ENCODE results near the gene DCLK1.

DCLK1 gene

DNA sequence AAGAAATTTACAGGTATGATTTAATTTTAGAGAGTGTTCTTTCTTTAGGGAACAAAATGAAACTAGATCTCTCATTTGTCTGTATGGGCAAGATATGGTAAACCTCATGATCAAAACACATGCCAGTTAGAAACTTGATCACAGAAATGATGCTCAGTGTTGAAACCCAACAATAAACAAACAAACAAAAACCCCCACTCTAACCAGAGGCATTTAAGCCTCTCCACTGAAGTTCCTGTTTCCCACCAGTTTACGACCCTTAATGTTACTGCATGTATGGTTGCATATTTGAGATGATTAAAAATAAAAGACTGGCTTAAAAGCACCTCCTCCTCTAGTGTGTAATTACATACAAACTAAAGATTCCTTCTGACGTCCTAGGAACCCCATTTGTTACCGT, 361.4 kb downstream of the DCLK1 start:
- Histone ChIP-seq H3K36me3 (no peaks in the 10 kb centered on the region), H4K20me1 (no peaks in the 10 kb centered on the region), H3K27me3 (no peaks in the 10 kb centered on the region), H3K4me3 (no peak overlapping the region), H3K4me1 (no peaks in the 10 kb centered on the region), H3K4me2 (no peak overlapping the region), H3K9me3 (no peaks in the 10 kb centered on the region), H3K9ac (no peak overlapping the region), H3K27ac (no peak overlapping the region)
- TF ChIP-seq Cebpa-rat (IDR thresholded peaks at IDR 0.05) = no peak

DNA sequence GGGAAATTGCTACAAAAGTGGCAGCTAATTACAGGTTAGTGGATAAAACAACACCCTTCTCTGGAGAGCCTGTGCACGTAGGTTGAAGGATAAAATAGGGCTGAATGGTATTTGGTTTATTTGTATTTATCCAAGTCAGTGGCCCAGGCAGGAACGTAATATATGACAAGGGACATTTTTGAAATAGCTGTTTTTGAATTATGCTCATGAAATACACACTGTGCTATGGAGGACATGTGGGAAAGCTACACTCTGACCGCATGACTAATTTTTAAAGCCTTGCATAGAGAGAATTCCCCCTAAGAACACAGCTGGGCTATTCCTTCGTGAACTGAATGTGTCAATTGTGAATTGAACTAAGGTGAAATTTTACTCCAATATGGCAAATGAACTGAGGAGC, 362.6 kb downstream of the DCLK1 start:
- H3K9me3 ChIP-seq = no peaks in the 10 kb centered on the region
- H4K20me1 ChIP-seq = no peaks in the 10 kb centered on the region
- no peak overlapping the region for H3K9ac ChIP-seq
- TF ChIP-seq Cebpa-rat (IDR thresholded peaks at IDR 0.05) = no peak
- H3K4me2 ChIP-seq = no peak overlapping the region
- H3K4me3 ChIP-seq = no peak overlapping the region
- no peaks in the 10 kb centered on the region for H3K27me3 ChIP-seq
- H3K4me1 ChIP-seq = no peaks in the 10 kb centered on the region
- H3K27ac ChIP-seq = no peak overlapping the region
- H3K36me3 ChIP-seq = no peaks in the 10 kb centered on the region

DNA sequence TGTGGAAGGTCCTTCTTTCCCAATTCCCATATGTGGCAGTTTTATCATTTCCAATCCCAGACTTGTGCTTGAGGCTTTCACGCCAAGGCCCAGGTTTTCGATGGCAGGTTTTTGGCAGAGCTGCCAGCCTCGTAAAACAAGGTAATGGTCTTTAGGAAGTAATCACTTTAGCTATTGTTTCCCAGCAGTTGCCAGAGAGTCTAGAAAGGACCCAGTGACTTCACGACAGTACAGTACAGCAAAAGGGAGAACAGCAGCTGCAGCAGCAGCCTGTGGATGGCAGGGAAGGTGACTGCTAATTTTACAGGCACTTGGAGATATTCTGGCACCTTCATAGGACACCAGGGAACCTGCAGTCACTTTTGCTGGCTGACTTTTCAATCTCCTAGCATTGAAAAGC, 363.1 kb downstream of the DCLK1 start:
- H3K9ac ChIP-seq = no peak overlapping the region
- no peak overlapping the region for H3K4me3 ChIP-seq
- H3K27me3 ChIP-seq = no peaks in the 10 kb centered on the region
- TF ChIP-seq Cebpa-rat (IDR thresholded peaks at IDR 0.05) = no peak
- no peak overlapping the region for H3K27ac ChIP-seq
- H3K36me3 ChIP-seq = no peaks in the 10 kb centered on the region
- no peak overlapping the region for H3K4me2 ChIP-seq
- no peaks in the 10 kb centered on the region for H4K20me1 ChIP-seq
- H3K9me3 ChIP-seq = no peaks in the 10 kb centered on the region
- H3K4me1 ChIP-seq = no peaks in the 10 kb centered on the region

DNA sequence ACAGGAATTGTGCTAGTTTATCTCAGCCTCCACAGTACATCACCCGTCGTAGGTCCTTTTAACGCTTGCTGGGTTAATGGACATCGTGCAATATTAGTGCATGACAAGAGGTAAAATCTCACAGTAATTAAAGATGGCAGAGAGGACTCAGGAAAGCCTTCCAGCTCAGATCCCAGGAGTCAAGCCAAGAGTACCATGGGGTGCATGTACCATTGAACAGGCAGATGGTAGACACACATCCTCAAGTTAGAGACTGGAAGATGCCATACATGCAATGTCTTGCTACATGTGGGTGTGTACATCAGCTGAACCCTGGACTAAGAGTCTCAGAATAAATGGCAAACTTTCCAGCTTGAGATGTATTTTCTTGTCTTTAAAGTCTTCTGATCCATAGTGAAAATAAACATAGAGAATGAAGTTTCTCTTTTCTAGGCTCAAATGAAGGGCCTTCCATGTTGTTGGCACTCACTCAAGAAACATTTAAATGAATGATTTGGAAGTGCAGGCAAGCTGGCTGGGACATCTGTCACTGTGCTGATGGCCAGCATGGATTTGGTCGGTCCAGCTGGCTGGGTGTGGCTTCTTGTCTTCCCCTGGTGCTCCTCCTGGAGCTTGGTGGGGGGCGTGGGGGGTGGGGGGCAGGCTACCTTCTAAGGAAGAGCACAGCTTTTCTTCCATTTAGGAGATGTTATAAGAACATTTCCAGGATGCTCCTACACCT, 363.8 kb downstream of the DCLK1 start:
- Histone ChIP-seq H3K27ac (no peak overlapping the region), H3K9me3 (peaks cover 5% of the 10 kb centered on the region; the same call in 1 of the 2 replicates), H3K4me1 (no peaks in the 10 kb centered on the region), H3K27me3 (no peaks in the 10 kb centered on the region), H3K4me2 (no peak overlapping the region), H3K4me3 (no peak overlapping the region), H4K20me1 (no peaks in the 10 kb centered on the region), H3K9ac (no peak overlapping the region), H3K36me3 (no peaks in the 10 kb centered on the region)
- TF ChIP-seq Cebpa-rat (IDR thresholded peaks at IDR 0.05) = no peak

DNA sequence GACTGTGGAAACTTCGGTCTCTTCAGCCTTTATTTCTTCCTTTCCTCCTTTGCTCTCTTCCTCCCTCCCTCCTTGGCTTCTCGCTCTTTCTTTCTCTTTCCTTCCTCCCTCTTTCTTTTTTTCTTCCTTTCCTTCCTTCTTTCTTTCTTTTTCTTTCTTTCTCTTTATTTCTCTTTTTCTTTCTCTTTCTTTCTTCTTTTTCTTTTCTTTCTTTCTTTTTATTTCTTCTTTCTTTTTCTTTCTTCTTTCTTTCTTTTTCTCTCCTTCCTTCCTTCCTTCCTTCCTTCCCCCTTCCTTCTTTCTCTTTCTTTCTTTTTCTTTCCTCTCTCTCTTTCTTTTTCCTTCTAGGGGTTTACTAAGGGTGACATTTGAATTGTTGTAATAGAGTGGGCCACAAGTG, 364.5 kb downstream of the DCLK1 start:
- no peak overlapping the region for H3K27ac ChIP-seq
- H3K4me1 ChIP-seq = no peaks in the 10 kb centered on the region
- no peaks in the 10 kb centered on the region for H3K36me3 ChIP-seq
- no peak overlapping the region for H3K4me2 ChIP-seq
- peaks cover 12% of the 10 kb centered on the region for H3K9me3 ChIP-seq
- H3K9ac ChIP-seq = no peak overlapping the region
- no peak overlapping the region for H3K4me3 ChIP-seq
- H3K27me3 ChIP-seq = no peaks in the 10 kb centered on the region
- no peak for TF ChIP-seq Cebpa-rat (IDR thresholded peaks at IDR 0.05)
- H4K20me1 ChIP-seq = no peaks in the 10 kb centered on the region

DNA sequence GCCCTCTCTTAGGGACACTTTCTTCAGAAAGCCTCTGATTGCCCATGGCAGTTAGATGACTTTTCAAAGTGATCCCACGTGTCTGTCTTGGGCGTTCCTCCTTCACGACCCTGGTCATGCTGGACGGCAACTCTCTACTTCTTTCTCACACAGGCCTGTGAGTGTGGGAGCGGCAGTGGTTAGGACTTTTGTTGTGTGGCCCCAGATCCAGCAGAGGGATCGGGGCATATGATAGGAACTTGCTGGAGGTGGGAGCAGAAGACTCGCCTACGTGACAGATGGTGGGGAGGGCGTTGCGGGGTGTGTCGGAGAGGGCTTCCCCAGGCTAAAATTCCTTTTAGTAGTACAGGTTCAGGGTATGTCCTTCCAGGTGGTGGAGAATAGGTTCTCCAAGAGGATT, 365.2 kb downstream of the DCLK1 start:
- Histone ChIP-seq H3K9me3 (peaks cover 19% of the 10 kb centered on the region), H3K36me3 (no peaks in the 10 kb centered on the region), H3K4me1 (no peaks in the 10 kb centered on the region), H3K4me3 (no peak overlapping the region), H3K4me2 (no peak overlapping the region), H3K27me3 (no peaks in the 10 kb centered on the region), H3K27ac (no peak overlapping the region), H3K9ac (no peak overlapping the region), H4K20me1 (no peaks in the 10 kb centered on the region)
- TF ChIP-seq Cebpa-rat (IDR thresholded peaks at IDR 0.05) = no peak

DNA sequence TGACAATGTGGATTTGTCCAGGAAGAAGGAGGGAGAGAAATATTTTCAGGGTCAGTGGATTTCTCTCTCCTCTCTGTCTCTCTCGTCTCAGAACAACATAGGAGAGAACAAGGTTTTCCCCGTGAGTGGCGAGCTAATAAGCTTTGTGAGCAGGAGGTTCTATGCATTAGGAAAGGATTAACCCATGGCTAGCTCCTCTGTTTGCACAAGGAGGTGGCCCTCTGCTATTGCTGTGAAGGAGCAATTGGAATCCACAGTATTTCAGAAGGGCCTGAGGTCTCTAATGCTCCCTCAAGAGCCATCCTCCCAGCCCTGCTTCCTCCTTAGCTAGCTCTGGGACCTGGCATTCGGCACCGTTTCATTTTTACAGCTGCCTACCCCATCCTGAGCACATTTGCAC, 365.8 kb downstream of the DCLK1 start:
- TF ChIP-seq Cebpa-rat (IDR thresholded peaks at IDR 0.05) = no peak
- Histone ChIP-seq H3K27me3 (no peaks in the 10 kb centered on the region), H3K9me3 (peaks cover 20% of the 10 kb centered on the region), H3K9ac (no peak overlapping the region), H4K20me1 (no peaks in the 10 kb centered on the region), H3K4me3 (no peak overlapping the region), H3K4me2 (no peak overlapping the region), H3K36me3 (no peaks in the 10 kb centered on the region), H3K27ac (no peak overlapping the region), H3K4me1 (no peaks in the 10 kb centered on the region)

DNA sequence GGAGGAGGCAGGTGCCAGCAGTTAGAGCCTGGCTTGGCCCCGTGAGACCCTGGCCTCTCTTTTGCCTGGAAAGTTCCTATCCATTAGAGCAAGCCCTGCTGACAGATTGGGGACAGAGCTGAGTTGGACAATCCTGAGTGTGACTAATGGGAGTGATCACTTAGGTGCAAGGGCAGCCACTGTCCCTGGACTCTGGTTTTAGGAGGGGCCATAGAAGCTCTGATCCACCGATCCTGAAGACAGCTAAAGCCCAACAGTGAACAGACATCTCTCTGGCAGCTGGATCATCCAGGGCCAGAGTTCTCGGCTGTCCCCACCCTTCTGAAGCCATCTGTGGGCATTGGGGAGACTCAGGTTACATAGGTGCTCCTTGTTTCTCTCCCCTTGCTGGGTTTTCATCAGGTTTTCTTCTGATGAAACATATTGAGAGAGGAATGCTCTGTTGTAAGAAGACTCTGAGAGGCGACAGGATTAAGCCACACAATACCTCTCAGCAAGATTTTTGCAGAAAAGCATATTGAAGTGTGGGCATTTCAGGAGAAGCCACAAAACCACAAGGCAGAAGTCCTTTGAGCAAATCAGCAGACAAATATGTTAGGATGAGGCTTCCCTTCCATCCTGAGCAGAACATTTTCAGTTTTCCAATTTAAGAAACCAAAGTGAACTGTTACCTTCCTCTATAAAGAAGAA, 366.7 kb downstream of the DCLK1 start:
- no peak for TF ChIP-seq Cebpa-rat (IDR thresholded peaks at IDR 0.05)
- H3K4me3 ChIP-seq = no peak overlapping the region
- H3K4me2 ChIP-seq = no peak overlapping the region
- no peaks in the 10 kb centered on the region for H3K27me3 ChIP-seq
- H3K9ac ChIP-seq = no peak overlapping the region
- H3K4me1 ChIP-seq = no peaks in the 10 kb centered on the region
- peaks cover 20% of the 10 kb centered on the region for H3K9me3 ChIP-seq
- no peaks in the 10 kb centered on the region for H3K36me3 ChIP-seq
- H4K20me1 ChIP-seq = no peaks in the 10 kb centered on the region
- no peak overlapping the region for H3K27ac ChIP-seq

DNA sequence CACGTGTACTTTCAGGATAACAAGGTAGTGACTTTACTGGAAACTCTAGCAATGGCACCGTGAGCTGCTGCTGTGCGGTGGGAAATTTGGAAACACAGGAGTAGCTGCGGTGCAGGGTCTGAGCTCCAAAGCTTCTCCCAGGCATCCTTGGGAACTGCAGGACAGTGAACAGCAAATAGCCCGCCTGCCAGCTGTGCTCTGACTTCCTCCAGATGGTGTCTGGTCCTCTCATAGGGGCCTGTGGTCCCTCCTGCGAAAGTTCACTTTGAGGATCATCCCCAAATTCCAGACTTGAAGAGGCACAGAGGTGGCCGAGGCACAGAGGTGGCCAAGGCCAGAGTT, 367.4 kb downstream of the DCLK1 start:
- no peaks in the 10 kb centered on the region for H3K36me3 ChIP-seq
- no peak overlapping the region for H3K4me2 ChIP-seq
- H3K9ac ChIP-seq = no peak overlapping the region
- no peaks in the 10 kb centered on the region for H4K20me1 ChIP-seq
- no peak overlapping the region for H3K4me3 ChIP-seq
- H3K9me3 ChIP-seq = peaks cover 20% of the 10 kb centered on the region
- no peaks in the 10 kb centered on the region for H3K27me3 ChIP-seq
- no peaks in the 10 kb centered on the region for H3K4me1 ChIP-seq
- no peak for TF ChIP-seq Cebpa-rat (IDR thresholded peaks at IDR 0.05)
- H3K27ac ChIP-seq = no peak overlapping the region

DNA sequence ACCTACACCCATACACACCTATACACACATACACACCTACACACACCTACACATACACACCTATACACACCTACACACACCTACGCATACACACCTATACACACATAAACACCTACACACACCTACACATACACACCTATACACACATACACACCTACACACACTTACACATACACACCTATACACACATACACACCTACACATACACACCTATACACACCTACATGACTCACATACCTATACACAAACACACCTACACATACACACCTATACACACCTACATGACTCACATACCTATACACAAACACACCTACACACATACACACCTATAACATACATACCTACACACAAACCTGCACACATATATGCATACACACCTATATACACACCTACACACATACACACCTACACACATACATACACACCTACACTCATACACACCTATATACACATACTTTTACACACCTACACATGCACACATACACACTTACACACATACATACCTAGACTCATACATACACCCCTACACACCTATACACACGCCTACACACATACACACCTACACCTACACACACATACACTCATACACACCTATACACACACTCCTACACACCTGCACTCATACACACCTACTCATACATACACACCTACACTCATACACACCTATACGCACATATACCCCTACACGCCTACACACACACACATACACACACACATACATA, 368.0 kb downstream of the DCLK1 start:
- no peak overlapping the region for H3K27ac ChIP-seq
- H3K4me2 ChIP-seq = no peak overlapping the region
- H3K36me3 ChIP-seq = no peaks in the 10 kb centered on the region
- no peak overlapping the region for H3K9ac ChIP-seq
- no peaks in the 10 kb centered on the region for H4K20me1 ChIP-seq
- no peaks in the 10 kb centered on the region for H3K27me3 ChIP-seq
- peaks cover 20% of the 10 kb centered on the region for H3K9me3 ChIP-seq
- no peak for TF ChIP-seq Cebpa-rat (IDR thresholded peaks at IDR 0.05)
- H3K4me3 ChIP-seq = no peak overlapping the region
- no peaks in the 10 kb centered on the region for H3K4me1 ChIP-seq
